ENCODE data around the gene ATP8B4.

- TF ChIP-seq CTCF (IDR thresholded peaks at IDR 0.05) (no peak), MXI1 (IDR thresholded peaks at IDR 0.05; ENCODE audit: low read depth, low read length) (no peak), YY1 (IDR thresholded peaks at IDR 0.05; ENCODE audit: low read depth) (no peak), FOXM1 (IDR thresholded peaks at IDR 0.05; ENCODE audit: low read depth) (no peak), MEF2A (IDR thresholded peaks at IDR 0.05; ENCODE audit: borderline replicate concordance, low read depth) (no peak), NRF1 (IDR thresholded peaks at IDR 0.05; ENCODE audit: low read depth, low read length) (no peak)
Observed at GRCh38 chr15:50064673-50065072, 54.4 kb downstream of the ATP8B4 start.

Measured in SK-N-SH (cell line).